Left colon (tissue), 2 donors: ENCODE data around the gene ARMS2. TPM values are rescaled to one million over a fixed set of nuclear protein-coding genes. Genes with fewer than 3 reads are reported as not detected.

Experiments
- ATAC-seq: fragments of 200-7000 bp; cut with Tn5 transposase; one replicate; pipeline ENCODE4 v1.9.1; 2020; ENCODE audit warnings: mild to moderate bottlenecking, moderate library complexity
- DNase-seq, 2 donors: peaks; one replicate each; pipeline ENCODE4 v3.0.0-alpha.2; 2020
- intact Hi-C, 2 donors: fragments of 100-400 bp; cut with DNase I in 1 of 2; cut with micrococcal nuclease in 1 of 2; formaldehyde crosslinking; loops; one replicate each; pipeline versions ENCODE4 v1.11.2 to v1.14.0; 2022; cut with DNase I, micrococcal nuclease
- microRNA-seq, 2 donors: library from miRNA; unstranded; fragments of <30 nt; microRNA quantifications; one replicate each; pipeline versions ENCODE4 v1.1.0 to v1.2.0, GENCODE V29; 2020
- total RNA-seq, 2 donors: library from RNA; stranded (reverse); fragmentation: NEBNext Ultra II Directional; extraction: Animal tissue kit (Norgen Biotek cat#: 25700); gene quantifications; one replicate each; pipeline ENCODE4 v1.2.1, GENCODE V29; 2021
- donor health status: DM: no; HTN: no; CAD: no.
- donor health status: DM: yes; HTN: yes; CAD: no.

ARMS2 gene
- total RNA-seq, 2 donors from 2014 or later = not detected

GRCh38 chr10:122503886-122504609, 49.6 kb downstream of the ARMS2 start:
- DNase-seq = no peak
- intact Hi-C loops = no loop called here
- ATAC-seq = no peak

GRCh38 chr10:122504610-122504950, 50.1 kb downstream of the ARMS2 start:
- intact Hi-C loops = no loop called here
- peak; percentile 96 for ATAC-seq
- peak; percentile 77 to 81 for DNase-seq

- DNase-seq (no peak), ATAC-seq (no peak)
- intact Hi-C loops = no loop called here
These were observed 50.6 kb downstream of the ARMS2 start for GRCh38 chr10:122505011-122505410.

GRCh38 chr10:122505885-122506645, 51.6 kb downstream of the ARMS2 start:
- DNase-seq = no peak
- no peak for ATAC-seq
- intact Hi-C loops = no loop called here

Small RNA genes within 50 kb of the gene (microRNA-seq; reads per million reads assigned to microRNA genes)
- gene MIR3941 = 0 to 0.53 reads per million in 2 donors

Other genes starting within 250 kb of the ARMS2 start
- under 1 TPM; 0.14 to 0.15 TPM for gene BTBD16, start 183.4 kb upstream of the ARMS2 start, total RNA-seq
- gene PLEKHA1, start 79.9 kb upstream of the ARMS2 start, total RNA-seq = 10 to 100 TPM; 41.5 to 49.2 TPM
- gene HTRA1, start 6.9 kb downstream of the ARMS2 start, total RNA-seq = 10 to 100 TPM; 14.6 to 37.0 TPM
- 100 to 1,000 TPM in 1 of 2 donors, 10 to 100 TPM in 1; 59.0 to 424 TPM for gene DMBT1, start 106.1 kb downstream of the ARMS2 start, total RNA-seq
- gene C10orf120, start 245.2 kb downstream of the ARMS2 start, total RNA-seq = not detected